ENCODE results near the gene TAC3. TPM values are rescaled to one million over a fixed set of nuclear protein-coding genes. Genes with fewer than 3 reads are reported as not detected.
"Not testable (repeated sequence)": the region's sequence is repeated elsewhere in the genome, so short reads cannot be mapped to it uniquely, and the experiment has no call there.

TAC3 gene
- total RNA-seq, 1 experiment from 2014 or later = 3.1 TPM

DNA sequence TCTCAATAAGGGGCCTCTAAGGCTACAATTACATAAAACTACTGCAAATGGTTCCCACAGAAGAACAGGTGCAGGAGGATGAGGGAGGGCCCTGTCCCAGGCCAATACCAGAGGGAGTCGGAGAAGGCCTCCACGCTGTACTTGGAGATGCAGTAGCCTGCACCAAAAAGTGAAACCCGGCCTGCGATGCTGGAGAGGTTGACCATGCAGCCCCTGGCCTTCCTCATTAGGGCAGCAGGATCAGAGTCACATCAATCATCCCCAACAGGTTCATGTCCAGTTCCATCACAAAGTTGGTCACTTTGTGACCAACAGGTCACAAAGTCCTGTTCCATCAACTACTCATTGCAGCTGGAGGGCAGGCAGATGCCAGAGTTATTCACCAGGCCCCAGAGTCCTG lies 32.9 kb downstream of the TAC3 start:
- peaks cover 14% of the 10 kb centered on the region for H3K4me1 ChIP-seq
- H3K4me3 ChIP-seq (ENCODE audit: low read depth, low read length) = no peak overlapping the region
- intact Hi-C loops (cut with micrococcal nuclease; ENCODE audit: unreplicated experiment) = no loop called here
- BruUV-seq (replicated peaks) = no TSS peak
- Mint-ChIP-seq H3K4me1 (ENCODE audit: low read depth, unreplicated experiment) (peaks cover 16% of the 10 kb centered on the region), H3K27ac (ENCODE audit: unreplicated experiment) (no peak overlapping the region), H3K36me3 (ENCODE audit: insufficient read depth, unreplicated experiment) (peaks cover 5% of the 10 kb centered on the region), H3K4me3 (ENCODE audit: unreplicated experiment) (no peak overlapping the region), H3K27me3 (ENCODE audit: insufficient read depth, unreplicated experiment) (no peaks in the 10 kb centered on the region), H3K9me3 (ENCODE audit: unreplicated experiment) (no peaks in the 10 kb centered on the region)
- H3K36me3 ChIP-seq (ENCODE audit: control insufficient read depth, insufficient read depth, low read length) = no peaks in the 10 kb centered on the region
- no peaks in the 10 kb centered on the region for H3K9me3 ChIP-seq
- POLR2A ChIA-PET = no interaction called here
- CTCF ChIA-PET = no interaction called here
- H3K27me3 ChIP-seq (replicated peaks; ENCODE audit: control insufficient read depth, insufficient read depth, low read length) = no peaks in the 10 kb centered on the region
- TF ChIP-seq, protein P1, sequence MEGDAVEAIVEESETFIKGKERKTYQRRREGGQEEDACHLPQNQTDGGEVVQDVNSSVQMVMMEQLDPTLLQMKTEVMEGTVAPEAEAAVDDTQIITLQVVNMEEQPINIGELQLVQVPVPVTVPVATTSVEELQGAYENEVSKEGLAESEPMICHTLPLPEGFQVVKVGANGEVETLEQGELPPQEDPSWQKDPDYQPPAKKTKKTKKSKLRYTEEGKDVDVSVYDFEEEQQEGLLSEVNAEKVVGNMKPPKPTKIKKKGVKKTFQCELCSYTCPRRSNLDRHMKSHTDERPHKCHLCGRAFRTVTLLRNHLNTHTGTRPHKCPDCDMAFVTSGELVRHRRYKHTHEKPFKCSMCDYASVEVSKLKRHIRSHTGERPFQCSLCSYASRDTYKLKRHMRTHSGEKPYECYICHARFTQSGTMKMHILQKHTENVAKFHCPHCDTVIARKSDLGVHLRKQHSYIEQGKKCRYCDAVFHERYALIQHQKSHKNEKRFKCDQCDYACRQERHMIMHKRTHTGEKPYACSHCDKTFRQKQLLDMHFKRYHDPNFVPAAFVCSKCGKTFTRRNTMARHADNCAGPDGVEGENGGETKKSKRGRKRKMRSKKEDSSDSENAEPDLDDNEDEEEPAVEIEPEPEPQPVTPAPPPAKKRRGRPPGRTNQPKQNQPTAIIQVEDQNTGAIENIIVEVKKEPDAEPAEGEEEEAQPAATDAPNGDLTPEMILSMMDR (IDR thresholded peaks at IDR 0.05; ENCODE audit: insufficient read depth in 1 of 2, low read depth in 1 of 2, low read length in 1 of 2, severe bottlenecking in 1 of 2, unreplicated experiment in 1 of 2) = no peak
- no peak for DNase-seq

DNA sequence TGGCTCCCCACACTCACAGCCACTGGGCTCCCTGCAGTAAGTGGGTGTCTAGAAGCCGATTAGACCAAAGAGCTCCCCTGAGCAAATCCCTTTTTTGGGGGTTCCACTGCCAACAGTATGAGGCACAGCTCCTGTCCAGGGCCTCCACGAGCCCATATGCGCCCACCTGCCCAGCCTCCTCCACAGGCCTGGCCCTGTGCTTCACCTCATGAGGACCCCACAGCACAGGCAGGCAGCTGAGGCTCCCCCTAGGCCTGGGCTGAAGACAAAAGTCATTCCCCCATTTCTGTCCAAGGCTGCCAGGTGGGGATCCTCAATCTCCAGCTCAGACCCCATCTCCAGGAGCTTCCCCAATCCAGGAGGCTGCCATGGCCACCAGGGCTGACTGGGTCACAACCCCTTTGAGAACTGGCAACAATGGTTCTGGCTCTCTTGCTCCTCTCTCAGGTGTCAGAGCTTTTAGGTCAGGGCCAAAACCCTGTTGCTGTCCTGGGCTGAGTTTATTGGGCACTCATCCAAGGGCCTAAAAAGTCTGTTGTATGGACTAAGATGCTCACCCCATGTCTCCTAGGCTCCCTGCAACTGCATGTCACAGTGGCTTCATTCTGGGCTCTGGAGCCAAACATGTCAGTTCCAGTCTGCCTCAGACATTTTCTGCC lies 33.6 kb downstream of the TAC3 start:
- H3K27me3 Mint-ChIP-seq (ENCODE audit: insufficient read depth, unreplicated experiment); intact Hi-C loops (cut with micrococcal nuclease; ENCODE audit: unreplicated experiment); H3K4me1 ChIP-seq; DNase-seq; POLR2A ChIA-PET; CTCF ChIA-PET; BruUV-seq (replicated peaks); H3K27me3 ChIP-seq (replicated peaks; ENCODE audit: control insufficient read depth, insufficient read depth, low read length); H3K36me3 ChIP-seq (ENCODE audit: control insufficient read depth, insufficient read depth, low read length); H3K4me3 Mint-ChIP-seq (ENCODE audit: unreplicated experiment); H3K27ac Mint-ChIP-seq (ENCODE audit: unreplicated experiment); H3K9me3 Mint-ChIP-seq (ENCODE audit: unreplicated experiment); H3K9me3 ChIP-seq; H3K36me3 Mint-ChIP-seq (ENCODE audit: insufficient read depth, unreplicated experiment); H3K4me3 ChIP-seq (ENCODE audit: low read depth, low read length): not testable (repeated sequence)
- peaks cover 13% of the 10 kb centered on the region for H3K4me1 Mint-ChIP-seq (ENCODE audit: low read depth, unreplicated experiment)

DNA sequence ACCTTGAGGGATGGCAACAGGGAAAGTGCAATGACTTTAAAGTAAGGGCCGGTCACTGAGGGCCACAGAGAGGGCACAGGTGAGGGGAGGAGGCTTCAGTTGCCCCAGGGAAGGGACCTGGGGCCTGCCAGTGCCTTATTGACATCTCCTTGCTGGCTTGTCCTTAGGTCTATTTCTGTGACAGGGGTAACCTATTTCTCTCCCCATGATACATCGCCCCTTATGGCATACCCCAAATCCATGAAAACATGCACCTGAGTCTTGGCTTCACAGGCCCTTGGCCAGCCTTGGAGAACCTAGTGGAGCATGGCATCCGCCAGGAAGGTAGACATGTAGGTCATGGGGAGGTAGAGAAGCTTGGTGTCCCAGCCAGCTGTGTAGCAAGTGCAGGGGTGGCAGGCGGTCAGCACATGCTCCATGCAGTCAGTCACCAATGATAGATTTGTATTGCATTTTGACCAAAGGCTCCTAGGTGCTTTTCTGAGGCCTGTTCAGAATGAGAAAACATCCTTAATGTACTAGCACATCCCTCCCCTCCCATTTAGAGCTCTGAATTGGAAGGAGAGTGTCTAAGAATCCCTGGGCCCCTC lies 35.3 kb downstream of the TAC3 start:
- Mint-ChIP-seq H3K9me3 (ENCODE audit: unreplicated experiment) (no peaks in the 10 kb centered on the region), H3K36me3 (ENCODE audit: insufficient read depth, unreplicated experiment) (peaks cover 3% of the 10 kb centered on the region), H3K4me3 (ENCODE audit: unreplicated experiment) (no peak overlapping the region), H3K4me1 (ENCODE audit: low read depth, unreplicated experiment) (peaks cover 6% of the 10 kb centered on the region), H3K27ac (ENCODE audit: unreplicated experiment) (no peak overlapping the region), H3K27me3 (ENCODE audit: insufficient read depth, unreplicated experiment) (no peaks in the 10 kb centered on the region)
- CTCF ChIA-PET = no interaction called here
- intact Hi-C loops (cut with micrococcal nuclease; ENCODE audit: unreplicated experiment) = no loop called here
- Histone ChIP-seq H3K4me3 (ENCODE audit: low read depth, low read length) (no peak overlapping the region), H3K27me3 (replicated peaks; ENCODE audit: control insufficient read depth, insufficient read depth, low read length) (no peaks in the 10 kb centered on the region), H3K36me3 (ENCODE audit: control insufficient read depth, insufficient read depth, low read length) (no peaks in the 10 kb centered on the region), H3K4me1 (peaks cover 4% of the 10 kb centered on the region), H3K9me3 (no peaks in the 10 kb centered on the region)
- BruUV-seq (replicated peaks) = no TSS peak
- no peak for DNase-seq
- TF ChIP-seq, protein P1 (IDR thresholded peaks at IDR 0.05; ENCODE audit: insufficient read depth in 1 of 2, low read depth in 1 of 2, low read length in 1 of 2, severe bottlenecking in 1 of 2, unreplicated experiment in 1 of 2) = no peak
- POLR2A ChIA-PET = no interaction called here

Measured in Caco-2 (cell line).